Suppressor macrophage treated with lipopolysaccharide for 4 hours (primary cell): ENCODE data around the gene NXNL1.
A peak's percentile ranks its signal among the peaks of the same experiment; 100 is the strongest.
"Not testable (repeated sequence)": the region's sequence is repeated elsewhere in the genome, so short reads cannot be mapped to it uniquely, and the experiment has no call there.

Experiments used
- DNase-seq: peaks from one replicate; pipeline ENCODE4 v3.0.0-alpha.2; 2020

NXNL1 gene

DNA sequence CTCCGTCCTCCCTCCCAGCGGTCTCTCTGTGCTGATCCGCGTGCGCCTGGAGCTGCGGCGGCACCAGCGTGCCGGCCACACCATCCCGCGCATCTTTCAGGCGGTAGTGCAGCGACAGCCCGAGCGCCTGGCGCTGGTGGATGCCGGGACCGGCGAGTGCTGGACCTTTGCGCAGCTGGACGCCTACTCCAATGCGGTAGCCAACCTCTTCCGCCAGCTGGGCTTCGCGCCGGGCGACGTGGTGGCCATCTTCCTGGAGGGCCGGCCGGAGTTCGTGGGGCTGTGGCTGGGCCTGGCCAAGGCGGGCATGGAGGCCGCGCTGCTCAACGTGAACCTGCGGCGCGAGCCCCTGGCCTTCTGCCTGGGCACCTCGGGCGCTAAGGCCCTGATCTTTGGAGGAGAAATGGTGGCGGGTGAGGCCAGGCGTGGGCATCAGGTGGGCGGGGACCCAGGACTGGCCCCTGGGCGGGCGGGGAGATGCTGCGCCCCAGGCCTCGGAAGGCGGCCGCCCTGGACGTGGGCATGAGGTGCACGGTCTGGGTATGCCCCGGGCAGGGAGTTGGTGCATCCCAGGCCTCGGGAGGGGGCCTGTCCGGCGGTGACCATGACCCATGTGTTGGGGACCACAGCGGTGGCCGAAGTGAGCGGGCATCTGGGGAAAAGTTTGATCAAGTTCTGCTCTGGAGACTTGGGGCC, 26.0 kb upstream of the NXNL1 start:
- no peak for DNase-seq

- no peak for DNase-seq
Measured at GRCh38 chr19:17484520-17485185, 23.9 kb upstream of the NXNL1 start.

DNA sequence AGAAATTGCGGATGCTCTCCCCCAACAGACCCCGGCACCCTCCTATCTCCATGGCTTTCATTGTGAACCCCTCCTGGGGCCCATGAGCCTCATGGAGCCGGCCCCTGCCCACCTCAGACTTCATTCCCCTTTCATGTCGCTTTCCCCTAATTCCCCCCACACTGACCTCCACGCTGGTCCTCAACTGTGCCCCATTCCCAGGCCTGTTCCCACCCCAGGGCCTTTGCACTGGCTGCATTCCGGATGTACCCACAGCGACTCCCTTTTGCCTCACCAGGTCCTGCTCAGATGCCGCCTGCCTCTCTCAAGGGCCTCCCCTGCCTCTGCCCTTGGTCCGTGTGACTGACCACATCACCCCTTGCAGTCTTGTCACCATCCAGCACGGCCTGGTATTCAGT, 22.9 kb upstream of the NXNL1 start:
- no peak for DNase-seq

DNA sequence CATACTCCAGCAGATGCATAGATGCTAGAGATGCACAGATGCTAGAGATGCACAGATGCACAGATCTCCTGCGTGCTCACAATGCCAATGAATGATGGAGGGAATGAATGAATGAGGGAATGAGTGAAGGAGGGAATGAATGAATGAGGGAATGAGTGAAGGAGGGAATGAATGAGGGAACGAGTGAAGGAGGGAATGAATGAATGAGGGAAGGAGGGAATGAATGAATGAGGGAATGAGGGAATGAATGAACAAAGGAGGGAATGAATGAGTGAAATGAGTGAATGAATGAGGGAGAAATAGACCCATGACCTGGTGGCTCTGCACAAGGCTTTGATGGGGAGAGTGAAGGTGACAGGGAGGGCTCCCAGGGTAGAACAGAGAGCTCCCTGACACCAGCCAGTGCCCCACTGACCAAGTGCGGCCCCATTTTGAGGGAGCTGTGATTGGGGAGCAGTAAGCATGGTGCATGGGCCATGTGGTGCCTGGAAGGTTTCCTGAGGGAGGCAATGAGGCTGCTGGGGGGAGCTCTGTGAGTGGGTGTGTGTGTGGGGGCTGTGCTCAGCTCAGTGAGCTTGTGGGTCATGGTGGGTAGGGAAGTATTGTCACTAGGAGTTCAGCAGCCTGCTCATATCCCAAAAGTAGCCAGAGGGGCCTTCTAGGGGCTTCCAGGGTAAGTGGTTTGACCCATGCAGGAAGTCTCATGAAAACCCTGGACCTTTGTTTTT, 22.3 kb upstream of the NXNL1 start:
- no peak for DNase-seq

- no peak for DNase-seq
Measured at GRCh38 chr19:17481986-17482385, 21.3 kb upstream of the NXNL1 start.

- DNase-seq: no peak
Measured at GRCh38 chr19:17479325-17479791, 18.6 kb upstream of the NXNL1 start.

DNA sequence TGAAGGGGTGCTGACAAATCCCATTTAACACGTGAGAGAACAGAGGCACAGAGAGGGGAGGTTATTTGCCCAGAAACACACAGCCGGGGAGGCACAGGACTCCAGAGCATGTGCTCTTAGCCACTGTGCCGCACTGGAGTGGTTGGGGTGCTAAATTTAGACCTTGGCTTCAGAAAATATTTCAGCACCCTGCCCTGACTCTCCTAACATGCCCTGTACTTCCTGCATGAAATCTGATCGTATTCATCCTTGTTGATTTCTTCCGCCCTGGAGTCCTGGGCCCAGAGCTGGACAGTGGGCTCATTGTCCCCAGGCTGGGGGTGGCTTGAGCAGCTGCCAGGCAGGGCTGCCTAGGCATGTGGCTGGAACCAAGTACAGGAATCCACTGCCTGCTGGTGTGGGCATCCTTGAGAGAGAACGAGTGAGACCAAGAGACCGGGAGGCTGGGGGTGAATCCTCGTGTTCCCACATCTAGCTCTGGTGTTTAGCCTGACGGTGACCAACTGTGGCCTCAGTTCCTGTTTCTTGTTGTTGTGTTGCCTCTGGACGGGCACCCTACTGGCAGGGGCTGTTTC, 14.9 kb upstream of the NXNL1 start:
- DNase-seq: peak; percentile 71

GRCh38 chr19:17475011-17475540, 14.3 kb upstream of the NXNL1 start:
- not testable (repeated sequence) for DNase-seq

- DNase-seq: peak; percentile 82
Measured at GRCh38 chr19:17473041-17473440, 12.3 kb upstream of the NXNL1 start.

GRCh38 chr19:17471410-17472125, 10.8 kb upstream of the NXNL1 start:
- no peak for DNase-seq

DNA sequence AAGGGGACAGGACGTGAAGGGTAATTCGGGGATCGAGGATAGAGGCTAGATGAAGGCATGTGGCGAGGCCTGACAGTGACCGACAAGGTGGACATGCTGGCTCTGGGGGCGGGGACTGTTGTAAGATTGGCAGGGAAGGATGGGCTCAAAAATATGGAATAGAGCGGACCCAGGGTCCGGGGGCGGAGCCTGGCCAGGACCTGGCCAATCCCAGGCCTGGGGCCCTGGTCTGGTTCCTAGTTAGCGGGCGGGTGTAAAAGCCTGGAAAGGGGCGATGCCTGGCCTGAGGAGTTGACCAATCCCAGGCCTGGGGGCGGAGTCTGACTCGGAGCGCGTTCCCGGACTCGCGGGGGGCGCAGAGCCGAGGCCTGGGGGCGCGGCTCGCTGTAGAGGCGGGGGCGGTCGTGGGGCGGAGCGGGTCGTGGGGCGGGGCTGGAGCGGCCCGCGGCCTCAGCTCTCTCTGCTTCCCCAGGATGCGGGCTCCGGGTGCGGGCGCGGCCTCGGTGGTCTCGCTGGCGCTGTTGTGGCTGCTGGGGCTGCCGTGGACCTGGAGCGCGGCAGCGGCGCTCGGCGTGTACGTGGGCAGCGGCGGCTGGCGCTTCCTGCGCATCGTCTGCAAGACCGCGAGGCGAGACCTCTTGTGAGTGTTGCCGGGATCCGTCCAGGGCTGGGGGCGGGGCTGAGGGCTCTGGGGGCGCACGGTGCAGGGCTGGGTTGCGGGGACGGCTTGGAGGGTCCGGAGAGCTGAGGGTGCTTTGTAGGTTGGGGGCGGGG, 9.5 kb upstream of the NXNL1 start, which contains the start of gene SLC27A1:
TSS of gene SLC27A1 (plus strand) at position 457 of the 774 bp plus-strand sequence. CDS start at position 474, 17 bp downstream.
- peak; percentile 98 for DNase-seq

GRCh38 chr19:17469481-17470067, 8.8 kb upstream of the NXNL1 start:
- peak; percentile 89 for DNase-seq

DNA sequence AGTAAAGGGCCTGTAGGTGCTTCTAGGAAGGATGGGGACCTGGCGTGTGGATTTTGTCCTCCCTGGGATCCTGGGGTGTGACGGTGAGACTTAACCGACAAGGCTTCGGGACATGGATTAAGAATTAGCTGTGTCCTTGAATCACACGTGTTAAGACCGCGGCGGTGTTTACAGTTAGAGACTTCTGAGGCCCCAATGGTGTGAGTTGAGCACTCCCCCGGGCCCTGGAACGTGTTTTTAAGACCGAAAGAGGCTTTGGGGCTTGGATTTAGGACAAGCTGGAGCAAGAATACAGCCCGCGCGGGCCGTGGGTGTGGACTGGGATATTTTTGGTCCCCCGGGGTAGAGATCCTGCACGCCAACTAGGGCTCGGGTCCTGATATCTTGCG, 8.4 kb upstream of the NXNL1 start:
- no peak for DNase-seq

DNA sequence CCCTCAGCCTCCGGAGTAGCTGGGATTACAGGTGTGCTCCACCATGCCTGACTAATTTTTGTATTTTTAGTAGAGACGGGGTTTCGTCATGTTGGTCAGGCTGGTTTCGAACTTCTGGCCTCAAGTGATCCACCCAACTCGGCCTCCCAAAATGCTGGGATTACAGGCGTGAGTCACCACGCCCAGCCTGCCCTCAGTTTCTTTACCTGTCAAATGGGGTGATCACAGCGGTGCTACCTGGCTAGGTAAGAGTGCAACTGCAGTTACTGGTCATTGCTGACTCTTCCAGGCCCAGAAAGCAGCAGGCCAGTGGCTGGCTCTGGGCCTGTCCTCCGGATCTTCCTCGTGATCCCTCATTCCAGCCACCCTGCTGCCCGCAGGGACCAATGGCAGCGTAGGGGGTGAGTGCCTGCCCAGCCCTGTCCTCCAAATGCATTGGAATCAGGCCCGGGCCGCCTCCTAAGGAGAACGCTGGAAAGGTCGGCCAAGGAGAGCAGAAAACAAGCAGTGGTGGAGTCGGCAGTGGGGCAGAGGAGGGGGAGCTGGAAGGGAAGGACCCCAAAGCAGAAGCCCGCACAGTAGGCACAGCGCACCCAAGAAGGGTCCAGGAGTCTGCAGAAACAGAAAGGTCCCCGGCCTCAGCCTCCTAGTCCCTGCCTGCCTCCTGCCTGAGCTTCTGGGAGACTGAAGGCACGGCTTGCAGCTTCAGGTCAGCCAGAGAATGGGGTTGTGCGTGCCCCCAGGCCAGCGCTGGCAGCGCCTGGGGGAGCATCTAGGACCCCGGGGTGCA, 7.8 kb upstream of the NXNL1 start:
- no peak for DNase-seq

- DNase-seq: no peak
Measured at GRCh38 chr19:17467471-17468301, 7.0 kb upstream of the NXNL1 start.

GRCh38 chr19:17466487-17466850, 5.7 kb upstream of the NXNL1 start:
- no peak for DNase-seq

DNA sequence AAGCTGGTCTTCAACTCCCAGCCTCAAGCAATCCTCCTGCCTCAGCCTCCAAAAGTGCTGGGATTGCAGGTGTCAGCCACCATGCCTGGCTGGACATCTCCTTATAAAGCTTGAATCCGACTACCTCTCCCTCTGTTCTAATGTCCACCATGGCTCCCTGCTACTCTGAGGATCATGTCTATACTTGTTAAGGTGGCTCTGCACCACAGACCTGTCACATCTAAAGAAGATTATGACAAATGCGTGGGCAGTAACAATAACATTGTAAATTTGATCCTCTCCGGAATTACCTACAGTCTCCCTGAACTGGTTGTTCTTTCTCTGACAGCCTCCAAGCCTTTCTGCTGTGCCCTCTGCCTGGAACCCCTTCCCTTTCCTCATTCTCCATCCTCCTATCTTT, 1.8 kb downstream of the NXNL1 start:
- no peak for DNase-seq

GRCh38 chr19:17457616-17458015, 3.1 kb downstream of the NXNL1 start:
- DNase-seq: no peak

DNA sequence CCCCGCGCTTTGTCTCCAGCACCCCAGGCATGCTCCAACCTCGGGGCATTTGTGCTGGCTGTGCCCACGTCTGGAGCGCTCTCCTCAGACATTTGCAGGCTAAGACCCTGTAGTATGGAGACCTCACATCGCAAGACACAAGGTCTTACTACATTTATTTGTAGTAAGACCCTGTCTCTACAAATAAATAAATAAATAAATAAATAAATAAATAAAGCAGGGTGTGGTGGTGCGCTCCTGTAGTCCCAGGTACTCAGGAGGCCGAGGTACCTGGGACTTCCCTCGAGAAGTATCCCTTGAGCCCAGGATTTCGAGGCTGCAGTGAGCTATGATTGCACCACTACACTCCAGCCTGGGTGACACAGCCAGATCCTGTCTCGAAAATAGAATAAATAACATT, 4.6 kb downstream of the NXNL1 start:
- DNase-seq: no peak
